K562 (cell line): ENCODE measurements around the gene HBG1. TPM values are rescaled to one million over a fixed set of nuclear protein-coding genes. Genes with fewer than 3 reads are reported as not detected.
A peak's percentile ranks its signal among the peaks of the same experiment; 100 is the strongest.

Experiments used
- CBX3 ChIP-seq, 2 experiments: IDR thresholded peaks; 1 replicate in 1 of 2; 2 replicates in 1 of 2; pipeline ENCODE4 v1.6.1; 2012; ENCODE audit warnings: inconsistent platforms in 2 of 2, low read length in 2 of 2, borderline replicate concordance in 1 of 2, control low read depth in 1 of 2
- CEBPB ChIP-seq: fragments of 450-650 bp; IDR thresholded peaks from 2 replicates; pipeline ENCODE4 v1.6.1; 2016; ENCODE audit warnings: missing genetic modification characterization, missing compliant biosample characterization
- ELF4 ChIP-seq: fragments of 450-650 bp; formaldehyde crosslinking; IDR thresholded peaks from 2 replicates; pipeline ENCODE4 v1.4.0; 2022; ENCODE audit warnings: missing genetic modification characterization
- HDAC8 ChIP-seq: fragments of 450-650 bp; IDR thresholded peaks from 2 replicates; pipeline ENCODE4 v1.6.1; 2016; ENCODE audit warnings: mild to moderate bottlenecking, missing genetic modification characterization, moderate library complexity, missing compliant biosample characterization
- KLF10 ChIP-seq: fragments of 250-450 bp; sonication (Bioruptor Pico); IDR thresholded peaks from 2 replicates; pipeline ENCODE4 v1.6.1; 2021; ENCODE audit warnings: matching md5 sums
- MCM5 ChIP-seq: fragments of 450-650 bp; IDR thresholded peaks from 2 replicates; pipeline ENCODE4 v1.6.1; 2016; ENCODE audit warnings: low read depth
- NRF1 ChIP-seq, 2 experiments: fragments of 450-650 bp; IDR thresholded peaks in 1 of 2; conservative IDR thresholded peaks in 1 of 2; 2 replicates each; pipeline ENCODE4 v1.6.1; 2014; ENCODE audit warnings: mild to moderate bottlenecking in 2 of 2
- PRMT5 ChIP-seq: sonication (generic); formaldehyde crosslinking; IDR thresholded peaks from 2 replicates; pipeline ENCODE4 v1.5.0; 2020; ENCODE audit warnings: missing genetic modification reagents
- RAD21 ChIP-seq, 2 experiments: fragments of 250-450 bp in 1 of 2; fragments of 450-650 bp in 1 of 2; sonication (Bioruptor Pico) in 1 of 2; formaldehyde crosslinking in 1 of 2; IDR thresholded peaks in 1 of 2; conservative IDR thresholded peaks in 1 of 2; 2 replicates each; pipeline versions ENCODE4 v1.4.0 to v1.8.0; 2020 to 2022; ENCODE audit warnings: mild to moderate bottlenecking in 2 of 2, moderate library complexity in 1 of 2
- SMARCA4 ChIP-seq: fragments of 450-650 bp; IDR thresholded peaks from 2 replicates; pipeline ENCODE4 v1.6.1; 2016
- THRA ChIP-seq: fragments of 450-650 bp; IDR thresholded peaks from 2 replicates; pipeline ENCODE4 v1.6.1; 2017; ENCODE audit warnings: mild to moderate bottlenecking, moderate library complexity
- ZNF354B ChIP-seq: fragments of 250-450 bp; sonication (Bioruptor Pico); IDR thresholded peaks from 2 replicates; pipeline ENCODE4 v1.4.0; 2020
- ZNF561 ChIP-seq: fragments of 450-650 bp; formaldehyde crosslinking; conservative IDR thresholded peaks from 2 replicates; pipeline ENCODE4 v1.4.0; 2020; ENCODE audit warnings: mild to moderate bottlenecking, moderate library complexity
- polyA plus RNA-seq, 8 experiments: library from polyadenylated mRNA; depleted of rRNA in 4 of 8; stranded (reverse) in 5 of 8; unstranded in 3 of 8; fragments of >200 nt; fragmentation: Nextera tagmentation in 2 of 8; fragmentation: Illumina TruSeq in 1 of 8; extraction: Ambion mirVana in 2 of 8; extraction: Trizol in 1 of 8; gene quantifications; 2 replicates each; pipeline versions ENCODE4 v1.2.1 to v1.2.3, GENCODE V29; 2011 to 2014; ENCODE audit warnings: inconsistent platforms in 1 of 8, missing spikeins in 1 of 8
- total RNA-seq, 7 experiments: library from RNA; depleted of rRNA in 6 of 7; stranded (reverse); fragments of >200 nt in 6 of 7; fragmentation: Illumina TruSeq in 2 of 7; extraction: Trizol in 2 of 7; gene quantifications; 2 replicates each; pipeline versions ENCODE4 v1.2.1 to v1.2.3, GENCODE V29; 2011 to 2021; ENCODE audit warnings: low replicate concordance in 1 of 7
- TF ChIP-seq, protein P1 (sequence below): fragments of 250-450 bp; sonication (Bioruptor Pico); IDR thresholded peaks from 2 replicates; pipeline ENCODE4 v1.4.0; 2020; ENCODE audit warnings: mild to moderate bottlenecking, moderate library complexity
- TF ChIP-seq, protein P2 (sequence below), 2 experiments: fragments of 450-650 bp; IDR thresholded peaks; 2 replicates each; pipeline ENCODE4 v1.6.1; 2016; ENCODE audit warnings: mild to moderate bottlenecking in 2 of 2, borderline replicate concordance in 1 of 2, low read depth in 1 of 2, moderate library complexity in 1 of 2

HBG1 gene
- total and polyA plus RNA-seq, 9 of the 15 experiments (the other 6 are each of a cell fraction or from before 2014, with no cell fraction given), result 1,066 to 16,338 (median 4,898) TPM

GRCh38 chr11:5247472-5248192 lies 2.0 kb downstream of the HBG1 start (continued):
- TF ChIP-seq, protein P1, sequence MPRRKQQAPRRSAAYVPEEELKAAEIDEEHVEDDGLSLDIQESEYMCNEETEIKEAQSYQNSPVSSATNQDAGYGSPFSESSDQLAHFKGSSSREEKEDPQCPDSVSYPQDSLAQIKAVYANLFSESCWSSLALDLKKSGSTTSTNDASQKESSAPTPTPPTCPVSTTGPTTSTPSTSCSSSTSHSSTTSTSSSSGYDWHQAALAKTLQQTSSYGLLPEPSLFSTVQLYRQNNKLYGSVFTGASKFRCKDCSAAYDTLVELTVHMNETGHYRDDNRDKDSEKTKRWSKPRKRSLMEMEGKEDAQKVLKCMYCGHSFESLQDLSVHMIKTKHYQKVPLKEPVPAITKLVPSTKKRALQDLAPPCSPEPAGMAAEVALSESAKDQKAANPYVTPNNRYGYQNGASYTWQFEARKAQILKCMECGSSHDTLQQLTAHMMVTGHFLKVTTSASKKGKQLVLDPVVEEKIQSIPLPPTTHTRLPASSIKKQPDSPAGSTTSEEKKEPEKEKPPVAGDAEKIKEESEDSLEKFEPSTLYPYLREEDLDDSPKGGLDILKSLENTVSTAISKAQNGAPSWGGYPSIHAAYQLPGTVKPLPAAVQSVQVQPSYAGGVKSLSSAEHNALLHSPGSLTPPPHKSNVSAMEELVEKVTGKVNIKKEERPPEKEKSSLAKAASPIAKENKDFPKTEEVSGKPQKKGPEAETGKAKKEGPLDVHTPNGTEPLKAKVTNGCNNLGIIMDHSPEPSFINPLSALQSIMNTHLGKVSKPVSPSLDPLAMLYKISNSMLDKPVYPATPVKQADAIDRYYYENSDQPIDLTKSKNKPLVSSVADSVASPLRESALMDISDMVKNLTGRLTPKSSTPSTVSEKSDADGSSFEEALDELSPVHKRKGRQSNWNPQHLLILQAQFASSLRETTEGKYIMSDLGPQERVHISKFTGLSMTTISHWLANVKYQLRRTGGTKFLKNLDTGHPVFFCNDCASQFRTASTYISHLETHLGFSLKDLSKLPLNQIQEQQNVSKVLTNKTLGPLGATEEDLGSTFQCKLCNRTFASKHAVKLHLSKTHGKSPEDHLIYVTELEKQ, result no peak
- TF ChIP-seq CEBPB (tag) (no peak), SMARCA4 (no peak; the same call in 1 of the 2 replicates), MCM5 (no peak), KLF10 (CRISPR knock-in tag) (no peak), CBX3 (IDR thresholded peaks at IDR 0.05; ENCODE audit: borderline replicate concordance in 1 of 2, low read length in 2 of 2) (no peak), RAD21 (CRISPR knock-in tag; conservative IDR thresholded peaks at IDR 0.05 in 1 of 2, IDR thresholded peaks at IDR 0.05 in 1 of 2) (no peak), THRA (no peak), NRF1 (conservative IDR thresholded peaks at IDR 0.05 in 1 of 2, IDR thresholded peaks at IDR 0.05 in 1 of 2) (peak; percentile 33 to 43; a peak in 2 of 4 replicates), HDAC8 (tag) (no peak), ZNF561 (CRISPR knock-in tag) (no peak), PRMT5 (CRISPR knock-in tag) (no peak), ZNF354B (CRISPR knock-in tag) (no peak), ELF4 (peak; percentile 42; the same call in 1 of the 2 replicates)
- TF ChIP-seq, protein P2, sequence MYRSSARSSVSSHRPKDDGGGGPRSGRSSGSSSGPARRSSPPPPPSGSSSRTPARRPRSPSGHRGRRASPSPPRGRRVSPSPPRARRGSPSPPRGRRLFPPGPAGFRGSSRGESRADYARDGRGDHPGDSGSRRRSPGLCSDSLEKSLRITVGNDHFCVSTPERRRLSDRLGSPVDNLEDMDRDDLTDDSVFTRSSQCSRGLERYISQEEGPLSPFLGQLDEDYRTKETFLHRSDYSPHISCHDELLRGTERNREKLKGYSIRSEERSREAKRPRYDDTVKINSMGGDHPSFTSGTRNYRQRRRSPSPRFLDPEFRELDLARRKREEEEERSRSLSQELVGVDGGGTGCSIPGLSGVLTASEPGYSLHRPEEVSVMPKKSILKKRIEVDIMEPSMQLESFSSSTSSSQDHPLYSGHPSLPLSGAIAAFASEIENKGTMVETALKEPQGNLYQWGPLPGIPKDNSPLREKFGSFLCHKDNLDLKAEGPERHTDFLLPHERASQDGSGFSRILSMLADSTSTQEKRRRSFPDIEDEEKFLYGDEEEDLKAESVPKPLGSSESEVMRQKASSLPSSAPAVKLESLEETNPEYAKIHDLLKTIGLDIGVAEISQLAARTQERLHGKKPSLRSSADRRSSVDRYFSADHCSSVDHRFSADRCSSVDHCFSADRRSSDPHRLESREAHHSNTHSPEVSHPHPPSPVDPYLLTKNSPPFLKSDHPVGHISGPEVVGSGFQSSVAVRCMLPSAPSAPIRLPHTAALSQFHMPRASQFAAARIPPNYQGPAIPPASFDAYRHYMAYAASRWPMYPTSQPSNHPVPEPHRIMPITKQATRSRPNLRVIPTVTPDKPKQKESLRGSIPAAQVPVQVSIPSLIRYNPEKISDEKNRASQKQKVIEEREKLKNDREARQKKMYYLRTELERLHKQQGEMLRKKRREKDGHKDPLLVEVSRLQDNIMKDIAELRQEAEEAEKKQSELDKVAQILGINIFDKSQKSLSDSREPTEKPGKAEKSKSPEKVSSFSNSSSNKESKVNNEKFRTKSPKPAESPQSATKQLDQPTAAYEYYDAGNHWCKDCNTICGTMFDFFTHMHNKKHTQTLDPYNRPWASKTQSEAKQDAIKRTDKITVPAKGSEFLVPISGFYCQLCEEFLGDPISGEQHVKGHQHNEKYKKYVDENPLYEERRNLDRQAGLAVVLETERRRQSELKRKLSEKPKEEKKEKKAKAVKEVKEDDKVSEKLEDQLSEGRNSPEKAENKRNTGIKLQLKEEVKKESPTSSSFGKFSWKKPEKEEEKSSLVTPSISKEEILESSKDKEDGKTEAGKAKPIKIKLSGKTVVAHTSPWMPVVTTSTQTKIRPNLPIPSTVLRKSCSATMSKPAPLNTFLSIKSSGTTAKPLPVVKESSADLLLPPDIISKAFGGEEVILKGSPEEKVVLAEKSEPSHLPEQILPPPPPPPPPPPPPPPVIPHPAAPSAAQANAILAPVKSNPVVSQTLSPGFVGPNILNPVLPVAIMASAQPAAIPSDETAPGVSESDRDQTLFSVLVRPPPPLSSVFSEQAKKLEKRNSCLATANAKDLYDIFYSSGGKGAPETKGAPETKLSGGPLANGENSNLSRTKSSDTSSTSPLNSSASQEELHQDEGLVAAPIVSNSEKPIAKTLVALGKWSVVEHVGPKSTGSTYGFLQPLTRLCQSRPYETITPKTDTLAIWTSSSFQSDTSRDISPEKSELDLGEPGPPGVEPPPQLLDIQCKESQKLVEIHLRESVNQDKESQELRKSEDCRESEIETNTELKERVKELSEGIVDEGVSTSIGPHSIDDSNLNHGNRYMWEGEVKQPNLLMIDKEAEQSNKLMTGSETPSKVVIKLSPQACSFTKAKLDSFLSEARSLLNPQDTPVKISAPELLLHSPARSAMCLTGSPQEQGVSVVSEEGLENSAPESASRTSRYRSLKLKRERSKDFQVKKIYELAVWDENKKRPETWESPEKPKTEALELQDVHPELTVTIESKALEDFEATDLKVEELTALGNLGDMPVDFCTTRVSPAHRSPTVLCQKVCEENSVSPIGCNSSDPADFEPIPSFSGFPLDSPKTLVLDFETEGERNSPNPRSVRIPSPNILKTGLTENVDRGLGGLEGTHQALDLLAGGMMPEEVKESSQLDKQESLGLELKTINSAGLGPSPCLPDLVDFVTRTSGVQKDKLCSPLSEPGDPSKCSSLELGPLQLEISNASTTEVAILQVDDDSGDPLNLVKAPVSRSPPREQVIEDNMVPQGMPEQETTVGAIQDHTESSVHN (IDR thresholded peaks at IDR 0.05; ENCODE audit: borderline replicate concordance in 1 of 2, low read depth in 1 of 2), result no peak
